Esophagus (tissue), 2 donors: ENCODE results near the gene C11orf21. TPM values are rescaled to one million over a fixed set of nuclear protein-coding genes. Genes with fewer than 3 reads are reported as not detected.

ENCODE experiments used
- H3K27ac ChIP-seq, 2 donors: one replicate each; pipeline ENCODE4 v1.5.1; 2013; ENCODE audit warnings: low read depth in 2 of 2, mild to moderate bottlenecking in 2 of 2, inconsistent platforms in 1 of 2, low read length in 1 of 2, moderate library complexity in 1 of 2
- H3K27me3 ChIP-seq, 2 donors: one replicate each; pipeline ENCODE4 v1.6.1; 2013; ENCODE audit warnings: low read length in 2 of 2, control low read depth in 1 of 2, mild to moderate bottlenecking in 1 of 2; ENCODE audit not compliant: insufficient read depth in 2 of 2, control insufficient read depth in 1 of 2
- H3K36me3 ChIP-seq, 2 donors: one replicate each; pipeline ENCODE4 v1.6.1; 2013; ENCODE audit warnings: low read length in 1 of 2; ENCODE audit not compliant: control insufficient read depth in 2 of 2, insufficient read depth in 2 of 2
- H3K4me1 ChIP-seq, 2 donors: one replicate each; pipeline ENCODE4 v1.6.1; 2013; ENCODE audit warnings: low read length in 1 of 2; ENCODE audit not compliant: control insufficient read depth in 2 of 2, insufficient read depth in 2 of 2
- H3K4me3 ChIP-seq, 2 donors: one replicate each; pipeline ENCODE4 v1.5.1; 2013; ENCODE audit warnings: low read length in 2 of 2, mild to moderate bottlenecking in 2 of 2, low read depth in 1 of 2, moderate library complexity in 1 of 2
- H3K9me3 ChIP-seq, 2 donors: one replicate each; pipeline ENCODE4 v1.6.1; 2013; ENCODE audit warnings: mild to moderate bottlenecking in 2 of 2, low read depth in 1 of 2, low read length in 1 of 2, moderate library complexity in 1 of 2; ENCODE audit not compliant: control insufficient read depth in 2 of 2, insufficient read depth in 1 of 2
- WGBS, 2 donors: extraction: QIAGEN DNeasy Blood & Tissue Kit; methylation state at CpG; one replicate each; pipeline ENCODE4 v1.1.7; 2013; 5-methylcytosine and 5-hydroxymethylcytosine counted together
- polyA plus RNA-seq, 2 donors: library from polyadenylated mRNA; stranded (reverse); fragments of 200-250 nt; gene quantifications; one replicate each; pipeline ENCODE4 v1.2.3, GENCODE V29; 2013
- donor health status: healthy with polysubstance abuse.
- donor health status: Bipolar disorder and iron deficiency.

The C11orf21 gene
- polyA plus RNA-seq, 2 donors: 0.42 to 0.45 TPM

- H3K9me3 ChIP-seq: peaks cover 0 to 2% of the 10 kb centered on the region in 2 donors
- WGBS, 2 donors: 89 to 90% methylated on average over 30 of the region's 30 CpGs
- H3K36me3 ChIP-seq: no peaks in the 10 kb centered on the region
- H3K27ac ChIP-seq: no peak overlapping the region
- peaks cover 4 to 5% of the 10 kb centered on the region in 2 donors for H3K4me1 ChIP-seq
- no peak overlapping the region for H3K4me3 ChIP-seq
- H3K27me3 ChIP-seq: peaks cover 10 to 12% of the 10 kb centered on the region in 2 donors
Measured at GRCh38 chr11:2275334-2276279, 26.1 kb downstream of the C11orf21 start.

- no peaks in the 10 kb centered on the region for H3K36me3 ChIP-seq
- H3K27ac ChIP-seq: no peak overlapping the region
- WGBS, 2 donors: 72% methylated on average over 12 of the region's 12 CpGs
- H3K9me3 ChIP-seq: peaks cover 0 to 2% of the 10 kb centered on the region in 2 donors
- peaks cover 5 to 14% of the 10 kb centered on the region in 2 donors for H3K4me1 ChIP-seq
- H3K4me3 ChIP-seq: no peak overlapping the region
- peaks cover 12 to 15% of the 10 kb centered on the region in 2 donors for H3K27me3 ChIP-seq
Measured at GRCh38 chr11:2273771-2274170, 27.9 kb downstream of the C11orf21 start.

- Histone ChIP-seq H3K36me3 (no peaks in the 10 kb centered on the region), H3K4me3 (no peak overlapping the region), H3K4me1 (peaks cover 5 to 14% of the 10 kb centered on the region in 2 donors), H3K27me3 (peaks cover 12 to 15% of the 10 kb centered on the region in 2 donors), H3K27ac (no peak overlapping the region), H3K9me3 (no peaks in the 10 kb centered on the region)
- WGBS, 2 donors: 86 to 93% methylated on average over 15 of the region's 15 CpGs
Measured at GRCh38 chr11:2273311-2273710, 28.4 kb downstream of the C11orf21 start.

GRCh38 chr11:2272946-2273280 is 28.8 kb downstream of the C11orf21 start:
- H3K36me3 ChIP-seq: no peaks in the 10 kb centered on the region
- 88 to 90% methylated on average over 7 of the region's 7 CpGs for WGBS, 2 donors
- H3K27ac ChIP-seq: no peak overlapping the region
- H3K4me1 ChIP-seq: peaks cover 5 to 14% of the 10 kb centered on the region in 2 donors
- H3K4me3 ChIP-seq: no peak overlapping the region
- no peaks in the 10 kb centered on the region for H3K9me3 ChIP-seq
- H3K27me3 ChIP-seq: peaks cover 9 to 15% of the 10 kb centered on the region in 2 donors

- Histone ChIP-seq H3K27ac (no peak overlapping the region), H3K27me3 (peaks cover 8 to 15% of the 10 kb centered on the region in 2 donors)
Measured at GRCh38 chr11:2272228-2272945, 29.3 kb downstream of the C11orf21 start.

GRCh38 chr11:2271327-2272227 is 30.1 kb downstream of the C11orf21 start:
- Histone ChIP-seq H3K27ac (no peak overlapping the region), H3K4me1 (peaks cover 3 to 14% of the 10 kb centered on the region in 2 donors), H3K9me3 (no peaks in the 10 kb centered on the region), H3K4me3 (no peak overlapping the region), H3K27me3 (peaks cover 4 to 15% of the 10 kb centered on the region in 2 donors), H3K36me3 (no peaks in the 10 kb centered on the region)
- 32 to 41% methylated on average over 33 to 45 of the region's 45 CpGs for WGBS, 2 donors

More at GRCh38 chr11:2272228-2272945, 29.3 kb downstream of the C11orf21 start:
- peaks cover 5 to 14% of the 10 kb centered on the region in 2 donors for H3K4me1 ChIP-seq
- no peaks in the 10 kb centered on the region for H3K36me3 ChIP-seq
- 87 to 88% methylated on average over 21 of the region's 21 CpGs for WGBS, 2 donors
- H3K9me3 ChIP-seq: no peaks in the 10 kb centered on the region
- H3K4me3 ChIP-seq: no peak overlapping the region

- Histone ChIP-seq H3K27me3 (peaks cover 0 to 15% of the 10 kb centered on the region in 2 donors), H3K4me3 (no peak overlapping the region), H3K27ac (no peak overlapping the region), H3K4me1 (peaks cover 3 to 14% of the 10 kb centered on the region in 2 donors), H3K36me3 (no peaks in the 10 kb centered on the region), H3K9me3 (no peaks in the 10 kb centered on the region)
- 4% methylated on average over 28 of the region's 28 CpGs for WGBS, 2 donors
Measured at GRCh38 chr11:2271077-2271326, 30.7 kb downstream of the C11orf21 start.

- Histone ChIP-seq H3K27me3 (peaks cover 0 to 15% of the 10 kb centered on the region in 2 donors), H3K27ac (peak within 1 kb of the TSS; percentile 5 to 41), H3K4me1 (peaks cover 6 to 14% of the 10 kb centered on the region in 2 donors), H3K9me3 (no peaks in the 10 kb centered on the region), H3K36me3 (no peaks in the 10 kb centered on the region), H3K4me3 (peak within 1 kb of the TSS; percentile 51 to 55)
- WGBS, 2 donors: 2% methylated on average over 66 to 89 of the region's 89 CpGs
Measured at GRCh38 chr11:2270322-2271076, 31.2 kb downstream of the C11orf21 start, which contains the start of gene ASCL2. TSS of gene ASCL2 (minus strand) at chr11:2270588. CDS start at chr11:2270332, 256 bp downstream.
